Aorta (tissue), 5 donors: ENCODE data around the gene HOMER3. TPM values are rescaled to one million over a fixed set of nuclear protein-coding genes. Genes with fewer than 3 reads are reported as not detected.

Source experiments
- ATAC-seq: fragments of 200-7000 bp; cut with Tn5 transposase; one replicate; pipeline ENCODE4 v1.9.1; 2022; ENCODE audit warnings: moderate library complexity; ENCODE audit not compliant: low FRiP score
- DNase-seq, 2 donors: peaks; one replicate each; pipeline ENCODE4 v3.0.0-alpha.2; 2020
- H3K27ac ChIP-seq, 2 donors: one replicate each; pipeline ENCODE4 v1.5.1; 2013; ENCODE audit warnings: low read length in 2 of 2, mild to moderate bottlenecking in 2 of 2, moderate library complexity in 2 of 2, control low read depth in 1 of 2, inconsistent platforms in 1 of 2, low read depth in 1 of 2
- H3K27me3 ChIP-seq, 2 donors: one replicate each; pipeline ENCODE4 v1.6.1; 2013; ENCODE audit warnings: control low read depth in 1 of 2, low read length in 1 of 2, mild to moderate bottlenecking in 1 of 2, moderate library complexity in 1 of 2; ENCODE audit not compliant: insufficient read depth in 2 of 2, control insufficient read depth in 1 of 2
- H3K36me3 ChIP-seq, 2 donors: one replicate each; pipeline ENCODE4 v1.6.1; 2013; ENCODE audit warnings: control low read depth in 1 of 2, low read length in 1 of 2, mild to moderate bottlenecking in 1 of 2; ENCODE audit not compliant: insufficient read depth in 2 of 2, control insufficient read depth in 1 of 2
- H3K4me1 ChIP-seq, 2 donors: one replicate each; pipeline ENCODE4 v1.6.1; 2013; ENCODE audit warnings: low read length in 2 of 2, control low read depth in 1 of 2, mild to moderate bottlenecking in 1 of 2, moderate library complexity in 1 of 2; ENCODE audit not compliant: insufficient read depth in 2 of 2, control insufficient read depth in 1 of 2
- H3K4me3 ChIP-seq, 2 donors: one replicate each; pipeline ENCODE4 v1.5.1; 2013; ENCODE audit warnings: low read length in 2 of 2, control low read depth in 1 of 2, mild to moderate bottlenecking in 1 of 2
- H3K9me3 ChIP-seq: one replicate; pipeline ENCODE4 v1.6.1; 2013; ENCODE audit warnings: mild to moderate bottlenecking, low read length; ENCODE audit not compliant: control insufficient read depth
- WGBS, 2 donors: extraction: QIAGEN DNeasy Blood & Tissue Kit; methylation state at CpG; one replicate each; pipeline ENCODE4 v1.1.7; 2013; 5-methylcytosine and 5-hydroxymethylcytosine counted together
- intact Hi-C, 2 donors: fragments of 100-400 bp; cut with DNase I; formaldehyde crosslinking; loops; one replicate each; pipeline versions ENCODE4 v1.14.2 to v1.15.0; 2022
- polyA plus RNA-seq, 2 donors: library from polyadenylated mRNA; stranded (reverse); fragments of 200-250 nt; gene quantifications; one replicate each; pipeline ENCODE4 v1.2.3, GENCODE V29; 2013
- total RNA-seq, 2 donors: library from RNA; stranded (reverse); fragmentation: NEBNext Ultra II Directional; extraction: Animal tissue kit (Norgen Biotek cat#: 25700); gene quantifications; one replicate each; pipeline ENCODE4 v1.2.1, GENCODE V29; 2021
- donor health status: healthy with polysubstance abuse.
- donor health status: Bipolar disorder and iron deficiency.
- donor health status: DM: no; HTN: no; CAD: no.
- donor health status: DM: no; HTN: no; CAD: no.
- donor health status: DM: yes; HTN: yes; CAD: no.

Gene HOMER3
- total and polyA plus RNA-seq, 4 donors = 23.6 to 59.9 (median 34.2) TPM

GRCh38 chr19:18886972-18887371, 54.0 kb downstream of the HOMER3 start:
- Histone ChIP-seq H3K9me3 (no peaks in the 10 kb centered on the region), H3K27ac (no peak overlapping the region), H3K4me1 (no peaks in the 10 kb centered on the region), H3K36me3 (no peaks in the 10 kb centered on the region), H3K4me3 (no peak overlapping the region), H3K27me3 (no peaks in the 10 kb centered on the region)
- WGBS, 2 donors = 92 to 94% methylated on average over 4 of the region's 4 CpGs
- intact Hi-C loops = no loop called here
- ATAC-seq (no peak), DNase-seq (no peak)

GRCh38 chr19:18883526-18884304, 57.3 kb downstream of the HOMER3 start:
- H3K36me3 ChIP-seq = no peaks in the 10 kb centered on the region
- no peak overlapping the region for H3K4me3 ChIP-seq
- 87 to 88% methylated on average over 29 to 30 of the region's 30 CpGs for WGBS, 2 donors
- H3K4me1 ChIP-seq = no peaks in the 10 kb centered on the region
- no peak for DNase-seq
- ATAC-seq = no peak
- H3K9me3 ChIP-seq = no peaks in the 10 kb centered on the region
- H3K27me3 ChIP-seq = no peaks in the 10 kb centered on the region
- intact Hi-C loops = no loop called here
- H3K27ac ChIP-seq = no peak overlapping the region

- WGBS, 2 donors = 92 to 98% methylated on average over 5 to 7 of the region's 7 CpGs
- H3K27me3 ChIP-seq = no peaks in the 10 kb centered on the region
- DNase-seq (no peak), ATAC-seq (no peak)
- no peaks in the 10 kb centered on the region for H3K36me3 ChIP-seq
- H3K9me3 ChIP-seq = peaks cover 3% of the 10 kb centered on the region
- H3K4me3 ChIP-seq = no peak overlapping the region
- no peaks in the 10 kb centered on the region for H3K4me1 ChIP-seq
- no peak overlapping the region for H3K27ac ChIP-seq
- intact Hi-C loops = no loop called here
Observed at GRCh38 chr19:18881491-18881890, 59.5 kb downstream of the HOMER3 start.

DNA sequence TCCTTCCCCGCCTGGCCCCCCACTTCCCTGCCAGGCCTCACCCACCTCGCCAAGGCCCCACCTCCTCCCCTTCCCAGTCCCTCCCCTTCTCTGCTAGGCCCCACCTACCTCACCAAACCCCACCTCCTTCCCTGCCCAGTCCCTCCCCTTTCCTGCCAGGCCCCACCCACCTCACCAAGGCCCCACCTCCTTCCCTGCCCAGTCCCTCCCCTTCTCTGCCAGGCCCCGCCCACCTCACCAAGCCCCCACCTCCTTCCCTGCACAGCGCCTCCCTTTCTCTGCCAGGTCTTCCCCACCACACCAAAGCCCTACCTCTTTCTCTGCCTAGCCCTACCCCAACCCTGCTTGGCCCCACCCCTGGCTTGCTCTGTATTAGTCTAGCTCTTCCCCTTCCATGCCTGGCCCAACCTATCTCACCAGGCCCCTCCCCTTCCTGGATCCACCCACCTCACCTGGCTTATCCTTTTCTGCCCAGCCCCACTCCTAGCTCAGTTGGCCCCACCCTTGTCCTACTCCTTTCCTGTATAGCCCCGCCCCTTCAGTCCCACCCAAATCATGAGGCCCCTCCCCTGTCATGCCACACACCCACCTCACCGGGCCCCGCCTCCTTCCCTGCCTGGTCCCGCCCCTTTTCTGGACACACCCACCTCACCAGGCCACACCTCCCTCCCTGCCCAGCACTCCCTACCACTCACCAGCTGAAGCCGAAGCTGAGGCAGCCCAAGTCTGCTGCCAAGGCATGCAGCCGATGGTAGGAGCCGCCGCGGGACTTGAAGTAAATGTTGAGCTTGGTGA, 61.2 kb downstream of the HOMER3 start:
- no peak overlapping the region for H3K4me3 ChIP-seq
- WGBS, 2 donors = 72 to 79% methylated on average over 12 to 13 of the region's 13 CpGs
- no peaks in the 10 kb centered on the region for H3K4me1 ChIP-seq
- no peak for DNase-seq
- no peak for ATAC-seq
- no peaks in the 10 kb centered on the region for H3K27me3 ChIP-seq
- H3K36me3 ChIP-seq = no peaks in the 10 kb centered on the region
- peaks cover 3% of the 10 kb centered on the region for H3K9me3 ChIP-seq
- intact Hi-C loops = no loop called here
- H3K27ac ChIP-seq = no peak overlapping the region

Other genes starting within 250 kb of the HOMER3 start
- gene COMP, start 149.9 kb downstream of the HOMER3 start, total RNA-seq = 100 to 1,000 TPM in 1 of 2 donors, 10 to 100 TPM in 1; 15.8 to 142 TPM
- gene COMP, start 149.9 kb downstream of the HOMER3 start, polyA plus RNA-seq = 10 to 100 TPM in 1 of 2 donors, 1 to 10 TPM in 1; 9.8 to 14.4 TPM
- gene UPF1, start 109.3 kb downstream of the HOMER3 start, total RNA-seq = 10 to 100 TPM; 53.7 to 75.6 TPM
- 10 to 100 TPM; 16.5 to 40.4 TPM for gene UPF1, start 109.3 kb downstream of the HOMER3 start, polyA plus RNA-seq
- 1 to 10 TPM in 1 of 2 donors, under 1 TPM in 1; 0.49 to 3.3 TPM for gene CERS1, start 45.1 kb downstream of the HOMER3 start, total RNA-seq
- gene CERS1, start 45.1 kb downstream of the HOMER3 start, polyA plus RNA-seq = 1 to 10 TPM in 1 of 2 donors, under 1 TPM in 1; 0.51 to 1.3 TPM
- 100 to 1,000 TPM; 121 to 130 TPM for gene COPE, start 21.8 kb downstream of the HOMER3 start, total RNA-seq
- gene COPE, start 21.8 kb downstream of the HOMER3 start, polyA plus RNA-seq = 100 to 1,000 TPM; 166 to 180 TPM
- gene DDX49, start 21.5 kb downstream of the HOMER3 start, total RNA-seq = 10 to 100 TPM; 25.0 to 32.2 TPM
- 10 to 100 TPM; 38.2 to 51.4 TPM for gene DDX49, start 21.5 kb downstream of the HOMER3 start, polyA plus RNA-seq
- 10 to 100 TPM; 61.0 to 93.1 TPM for gene SUGP2, start 92.3 kb upstream of the HOMER3 start, total RNA-seq
- gene SUGP2, start 92.3 kb upstream of the HOMER3 start, polyA plus RNA-seq = 10 to 100 TPM in 1 of 2 donors, 1 to 10 TPM in 1; 7.4 to 61.3 TPM
- gene ARMC6, start 92.4 kb upstream of the HOMER3 start, total RNA-seq = 10 to 100 TPM; 11.7 to 13.1 TPM
- gene ARMC6, start 92.4 kb upstream of the HOMER3 start, polyA plus RNA-seq = 10 to 100 TPM in 1 of 2 donors, 1 to 10 TPM in 1; 8.8 to 13.2 TPM
- gene SLC25A42, start 122.8 kb upstream of the HOMER3 start, total RNA-seq = 10 to 100 TPM in 1 of 2 donors, 1 to 10 TPM in 1; 9.4 to 10.3 TPM
- 10 to 100 TPM in 1 of 2 donors, 1 to 10 TPM in 1; 3.8 to 12.5 TPM for gene SLC25A42, start 122.8 kb upstream of the HOMER3 start, polyA plus RNA-seq
- gene TMEM161A, start 197.3 kb upstream of the HOMER3 start, total RNA-seq = 10 to 100 TPM; 11.6 to 18.1 TPM
- gene TMEM161A, start 197.3 kb upstream of the HOMER3 start, polyA plus RNA-seq = 10 to 100 TPM in 1 of 2 donors, 1 to 10 TPM in 1; 7.6 to 53.3 TPM
- 1 to 10 TPM; 1.6 to 2.4 TPM for gene MEF2B, start 229.0 kb upstream of the HOMER3 start, total RNA-seq
- gene MEF2B, start 229.0 kb upstream of the HOMER3 start, polyA plus RNA-seq = 1 to 10 TPM in 1 of 2 donors, not detected in 1; 1.8 TPM